ENCODE measurements around the gene CDHR2.

The CDHR2 gene

GRCh38 chr5:176644878-176645670 is 95.9 kb downstream of the CDHR2 start:
- DNase-seq = no peak
